HCT116 (cell line): ENCODE data around the gene ARHGAP29. TPM values are rescaled to one million over a fixed set of nuclear protein-coding genes. Genes with fewer than 3 reads are reported as not detected.

Source experiments
- ATAC-seq: fragments of 200-7000 bp; cut with Tn5 transposase; 2 replicates; pipeline ENCODE4 v1.9.1; 2020; ENCODE audit warnings: mild to moderate bottlenecking, moderate library complexity
- BruUV-seq: library from RNA; stranded (reverse); fragments of 400-500 nt; replicated peaks from 2 replicates; lab custom pipeline; 2021; lab: Mats Ljungman, UMichigan
- CTCF ChIA-PET: fragments of 300-600 bp; sonication (Branson Sonifier 250); formaldehyde crosslinking; loops from one replicate; lab custom pipeline; 2021; ENCODE audit warnings: antibody characterized with exemption; lab: Charles Lee
- POLR2A ChIA-PET: fragments of 300-600, 350-600 bp; sonication (Branson Sonifier 250); formaldehyde crosslinking; loops from one replicate; lab custom pipeline; 2021; ENCODE audit warnings: antibody characterized with exemption; lab: Charles Lee
- RAD21 ChIA-PET, 2 experiments: fragments of 300-600 bp; sonication (Branson Sonifier 250); formaldehyde crosslinking; loops; one replicate each; lab custom pipeline; 2023; ENCODE audit warnings: low total read pairs in 2 of 2; ENCODE audit not compliant: uncharacterized antibody in 2 of 2, unreplicated experiment in 2 of 2, low non-redundant PET in 1 of 2; lab: Charles Lee
- DNase-seq: peaks from one replicate; pipeline ENCODE4 v3.0.0-alpha.2; 2010; ENCODE audit warnings: low read depth, low spot score
- H2AFZ ChIP-seq: fragments of 200-600 bp; shearing (Covaris generic), sonication (generic); 2 replicates; pipeline ENCODE4 v1.6.1; 2017; ENCODE audit warnings: low read depth, mixed run types, mixed read lengths, antibody characterized with exemption, low read length; ENCODE audit not compliant: poor library complexity, severe bottlenecking
- H3K27ac ChIP-seq: 2 replicates; pipeline ENCODE4 v1.5.1; 2012; ENCODE audit warnings: low read depth, low read length
- H3K27me3 ChIP-seq: fragments of 200-600 bp; sonication (generic); 2 replicates; pipeline ENCODE4 v1.6.1; 2016; ENCODE audit warnings: mixed run types, low read length, mixed read lengths; ENCODE audit not compliant: insufficient read depth
- H3K36me3 ChIP-seq, 2 experiments: fragments of 200-500 bp in 1 of 2; fragments of 200-600 bp in 1 of 2; sonication (Bioruptor generic) in 1 of 2; sonication (generic) in 1 of 2; 2 replicates each; pipeline versions ENCODE4 v1.5.1 to v1.6.1; 2014 to 2016; ENCODE audit warnings: low read length in 2 of 2, inconsistent platforms in 1 of 2, mixed read lengths in 1 of 2, mixed run types in 1 of 2; ENCODE audit not compliant: insufficient read depth in 2 of 2, control insufficient read depth in 1 of 2
- H3K4me1 ChIP-seq, 2 experiments: fragments of 200-600 bp in 1 of 2; sonication (generic) in 1 of 2; 2 replicates each; pipeline versions ENCODE4 v1.5.1 to v1.6.1; 2012 to 2017; ENCODE audit warnings: low read length in 2 of 2, inconsistent platforms in 1 of 2, mild to moderate bottlenecking in 1 of 2, mixed read lengths in 1 of 2, mixed run types in 1 of 2, moderate library complexity in 1 of 2; ENCODE audit not compliant: insufficient read depth in 2 of 2, control insufficient read depth in 1 of 2
- H3K4me2 ChIP-seq: fragments of 200-600 bp; sonication (generic); 2 replicates; pipeline ENCODE4 v1.6.1; 2017; ENCODE audit warnings: mixed run types, low read length, mixed read lengths
- H3K4me3 ChIP-seq, 2 experiments: fragments of 200-600 bp in 1 of 2; sonication (generic) in 1 of 2; replicated peaks in 1 of 2; 2 replicates each; pipeline ENCODE4 v1.5.1; 2011 to 2016; ENCODE audit warnings: low read length in 2 of 2, control low read depth in 1 of 2, low read depth in 1 of 2, mild to moderate bottlenecking in 1 of 2, mixed read lengths in 1 of 2, mixed run types in 1 of 2
- H3K79me2 ChIP-seq: fragments of 200-600 bp; sonication (generic); 2 replicates; pipeline ENCODE4 v1.6.1; 2017; ENCODE audit warnings: mild to moderate bottlenecking, mixed run types, low read length, moderate library complexity, mixed read lengths; ENCODE audit not compliant: insufficient read depth
- H3K9ac ChIP-seq: fragments of 200-600 bp; sonication (generic); 2 replicates; pipeline ENCODE4 v1.6.1; 2016; ENCODE audit warnings: low read length, mixed read lengths
- H3K9me2 ChIP-seq: fragments of 200-600 bp; sonication (generic), shearing (Covaris generic); 2 replicates; pipeline ENCODE4 v1.6.1; 2017; ENCODE audit warnings: mixed run types, mild to moderate bottlenecking, moderate library complexity; ENCODE audit not compliant: insufficient read depth
- H3K9me3 ChIP-seq, 2 experiments: fragments of 200-500 bp in 1 of 2; fragments of 200-600 bp in 1 of 2; sonication (Bioruptor generic) in 1 of 2; sonication (generic) in 1 of 2; 2 replicates each; pipeline ENCODE4 v1.6.1; 2014 to 2017; ENCODE audit warnings: low read length in 2 of 2, mixed read lengths in 2 of 2, inconsistent platforms in 1 of 2, low read depth in 1 of 2, mild to moderate bottlenecking in 1 of 2, mixed run types in 1 of 2, moderate library complexity in 1 of 2; ENCODE audit not compliant: control insufficient read depth in 1 of 2, insufficient read depth in 1 of 2
- H4K20me1 ChIP-seq: fragments of 200-600 bp; sonication (generic), shearing (Covaris generic); 2 replicates; pipeline ENCODE4 v1.6.1; 2017; ENCODE audit warnings: mixed run types, mild to moderate bottlenecking, moderate library complexity; ENCODE audit not compliant: insufficient read depth
- CEBPB ChIP-seq: IDR thresholded peaks from 2 replicates; pipeline ENCODE4 v1.6.1; 2012; ENCODE audit warnings: low read depth
- EGR1 ChIP-seq: IDR thresholded peaks from 2 replicates; pipeline ENCODE4 v1.6.1; 2012; ENCODE audit warnings: low read depth
- ELF1 ChIP-seq: IDR thresholded peaks from 2 replicates; pipeline ENCODE4 v1.6.1; 2012; ENCODE audit warnings: low read depth, borderline replicate concordance
- EZH2phosphoT487 ChIP-seq: fragments of 200-600 bp; IDR thresholded peaks from 2 replicates; pipeline ENCODE4 v1.6.1; 2018; ENCODE audit warnings: antibody characterized with exemption, borderline replicate concordance
- FOSL1 ChIP-seq: IDR thresholded peaks from 2 replicates; pipeline ENCODE4 v1.6.1; 2012; ENCODE audit warnings: low read depth
- POLR2A ChIP-seq: IDR thresholded peaks from 2 replicates; pipeline ENCODE4 v1.7.0; 2011; ENCODE audit warnings: borderline replicate concordance; ENCODE audit not compliant: insufficient read depth, insufficient read length; ENCODE audit errors: extremely low read depth
- SRF ChIP-seq: IDR thresholded peaks from 2 replicates; pipeline ENCODE4 v1.6.1; 2012; ENCODE audit warnings: low read depth
- TCF7L2 ChIP-seq: IDR thresholded peaks from 2 replicates; pipeline ENCODE4 v1.7.0; 2011; ENCODE audit warnings: borderline replicate concordance, inconsistent platforms; ENCODE audit not compliant: insufficient read depth, insufficient read length; ENCODE audit errors: extremely low read depth
- ZFX ChIP-seq: fragments of 450-650 bp; IDR thresholded peaks from 2 replicates; pipeline ENCODE4 v1.6.1; 2017
- intact Hi-C: fragments of 100-400 bp; cut with micrococcal nuclease; formaldehyde crosslinking; loops from 2 replicates; pipeline ENCODE4 v1.10.0; 2022
- total RNA-seq: library from RNA; stranded (reverse); gene quantifications from one replicate; pipeline ENCODE4 v1.2.1, GENCODE V29; 2021; ENCODE audit not compliant: unreplicated experiment
- TF ChIP-seq, protein P1 (sequence below), 3 experiments: fragments of 200-600 bp in 1 of 3; sonication (generic) in 1 of 3; IDR thresholded peaks in 2 of 3; conservative IDR thresholded peaks in 1 of 3; 2 replicates each; pipeline ENCODE4 v1.5.1; 2012 to 2017; ENCODE audit warnings: low read depth in 2 of 3, low read length in 2 of 3, antibody characterized with exemption in 1 of 3, borderline replicate concordance in 1 of 3, control low read depth in 1 of 3, mild to moderate bottlenecking in 1 of 3, mixed read lengths in 1 of 3, mixed run types in 1 of 3, moderate library complexity in 1 of 3; ENCODE audit not compliant: insufficient read depth in 1 of 3
- TF ChIP-seq, protein P2 (sequence below): IDR thresholded peaks from 2 replicates; pipeline ENCODE4 v1.6.1; 2012
- TF ChIP-seq, protein P3 (sequence below): IDR thresholded peaks from 2 replicates; pipeline ENCODE4 v1.6.1; 2011; ENCODE audit warnings: mild to moderate bottlenecking, low read length, moderate library complexity; ENCODE audit not compliant: insufficient replicate concordance; ENCODE audit errors: extremely low read depth

Gene ARHGAP29
- total RNA-seq, 1 experiment from 2014 or later = 128 TPM

DNA sequence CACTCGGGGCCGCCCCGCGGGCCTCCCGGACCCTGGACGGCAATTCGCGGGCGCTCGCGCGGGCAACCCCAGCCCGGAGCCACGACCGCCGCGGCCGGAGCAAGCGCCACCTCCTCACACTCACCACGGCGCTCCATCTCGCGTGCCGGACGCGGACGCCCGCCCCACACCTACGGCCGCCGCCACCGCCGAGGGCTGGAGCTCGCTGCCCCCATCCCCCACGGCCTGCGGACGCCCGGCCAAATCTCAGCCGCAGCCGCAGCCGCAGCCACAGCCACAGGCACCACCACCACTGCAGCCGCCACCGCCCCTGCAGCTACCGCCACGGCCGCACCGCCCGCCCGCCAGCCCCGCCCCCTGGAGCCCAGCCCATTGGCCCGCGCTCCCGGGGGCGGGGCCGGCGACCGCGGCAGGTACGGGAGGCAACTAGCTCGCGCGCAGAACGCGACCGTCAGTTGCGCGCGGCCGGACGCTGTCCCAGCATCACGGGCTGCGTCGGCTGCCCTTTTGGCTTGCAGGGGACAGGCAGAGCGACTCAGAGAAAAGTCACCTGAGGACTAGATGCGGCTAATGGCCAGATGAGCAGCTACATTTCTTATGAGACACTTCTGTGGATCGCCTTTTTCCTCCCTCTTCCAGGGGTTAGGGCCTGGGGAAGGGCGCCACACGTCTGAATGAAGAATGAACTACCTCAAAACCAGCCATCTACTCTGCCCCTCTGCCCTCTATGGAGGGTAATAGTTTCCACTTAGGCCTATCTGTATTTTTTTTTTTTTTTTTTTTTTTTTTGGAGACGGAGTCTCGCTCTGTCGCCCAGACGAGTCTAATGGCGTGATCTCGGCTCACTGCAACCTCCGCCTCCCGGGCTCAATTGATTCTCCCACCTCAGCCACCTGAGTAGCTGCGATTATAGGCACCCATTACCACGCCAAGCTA, at the start of gene ARHGAP29 (continued):
- no peak for TF ChIP-seq EZH2phosphoT487
- TF ChIP-seq CEBPB = no peak
- TF ChIP-seq ZFX = peak; percentile 42; the same call in 1 of the 2 replicates
- TF ChIP-seq, protein P1, sequence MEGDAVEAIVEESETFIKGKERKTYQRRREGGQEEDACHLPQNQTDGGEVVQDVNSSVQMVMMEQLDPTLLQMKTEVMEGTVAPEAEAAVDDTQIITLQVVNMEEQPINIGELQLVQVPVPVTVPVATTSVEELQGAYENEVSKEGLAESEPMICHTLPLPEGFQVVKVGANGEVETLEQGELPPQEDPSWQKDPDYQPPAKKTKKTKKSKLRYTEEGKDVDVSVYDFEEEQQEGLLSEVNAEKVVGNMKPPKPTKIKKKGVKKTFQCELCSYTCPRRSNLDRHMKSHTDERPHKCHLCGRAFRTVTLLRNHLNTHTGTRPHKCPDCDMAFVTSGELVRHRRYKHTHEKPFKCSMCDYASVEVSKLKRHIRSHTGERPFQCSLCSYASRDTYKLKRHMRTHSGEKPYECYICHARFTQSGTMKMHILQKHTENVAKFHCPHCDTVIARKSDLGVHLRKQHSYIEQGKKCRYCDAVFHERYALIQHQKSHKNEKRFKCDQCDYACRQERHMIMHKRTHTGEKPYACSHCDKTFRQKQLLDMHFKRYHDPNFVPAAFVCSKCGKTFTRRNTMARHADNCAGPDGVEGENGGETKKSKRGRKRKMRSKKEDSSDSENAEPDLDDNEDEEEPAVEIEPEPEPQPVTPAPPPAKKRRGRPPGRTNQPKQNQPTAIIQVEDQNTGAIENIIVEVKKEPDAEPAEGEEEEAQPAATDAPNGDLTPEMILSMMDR (IDR thresholded peaks at IDR 0.05 in 2 of 3, conservative IDR thresholded peaks at IDR 0.05 in 1 of 3; ENCODE audit: borderline replicate concordance in 1 of 3, insufficient read depth in 1 of 3, low read depth in 2 of 3, low read length in 2 of 3) = no peak
- 0 out of 2 replicates have a peak, but pooled peaks have one; percentile 12 for TF ChIP-seq FOSL1
- no peak for TF ChIP-seq EGR1

DNA sequence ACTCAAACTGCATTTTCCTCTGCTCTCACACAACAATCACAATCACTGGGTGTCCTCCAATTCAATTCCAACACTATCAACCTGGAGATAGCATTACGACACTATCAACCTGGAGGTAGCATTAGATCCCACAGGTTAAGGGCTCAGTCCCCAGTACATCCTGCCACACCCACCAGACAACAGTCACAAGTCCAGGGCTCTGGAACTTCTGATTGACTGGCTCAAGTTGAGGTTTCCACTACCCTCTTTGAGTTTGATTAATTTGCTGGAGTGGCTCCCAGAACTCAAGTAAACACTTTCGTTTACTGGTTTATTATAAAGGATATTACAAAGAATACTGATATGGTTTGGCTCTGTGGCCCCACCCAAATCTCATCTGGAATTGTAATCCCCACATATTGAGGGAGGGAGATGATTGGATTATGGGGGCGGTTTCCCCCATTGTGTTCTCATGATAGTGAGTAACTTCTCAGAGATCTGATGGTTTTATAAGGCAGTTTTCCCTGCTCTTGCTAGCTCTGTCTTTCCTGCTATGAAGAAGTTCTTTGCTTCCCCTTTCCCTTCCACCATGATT, 49.6 kb upstream of the ARHGAP29 start:
- no TSS peak for BruUV-seq
- DNase-seq (no peak), ATAC-seq (peak; percentile 35; the same call in 1 of the 2 replicates)
- ChIA-PET RAD21 (no interaction called here), POLR2A (interaction anchor here (4.5 kb wide), 1 partner anchor 12 kb away, joined by 42 read pairs; no protein-coding TSS in a partner anchor), CTCF (no interaction called here)
- H3K4me1 ChIP-seq = peaks cover 34 to 53% of the 10 kb centered on the region in 2 experiments
- no peak overlapping the region for H2AFZ ChIP-seq
- H3K9me2 ChIP-seq = no peaks in the 10 kb centered on the region
- H3K79me2 ChIP-seq = no peaks in the 10 kb centered on the region
- H3K27ac ChIP-seq = peak overlapping the region; percentile 69
- H3K27me3 ChIP-seq = no peaks in the 10 kb centered on the region
- H3K4me3 ChIP-seq = no peak overlapping the region
- H3K9me3 ChIP-seq = no peaks in the 10 kb centered on the region
- intact Hi-C loops = no loop called here
- peak overlapping the region; percentile 48 for H3K4me2 ChIP-seq
- H4K20me1 ChIP-seq = no peaks in the 10 kb centered on the region
- H3K36me3 ChIP-seq = no peaks in the 10 kb centered on the region
- TF ChIP-seq TCF7L2 (peak; percentile 48), SRF (no peak), ELF1 (no peak), POLR2A (no peak)
- TF ChIP-seq, protein P2, sequence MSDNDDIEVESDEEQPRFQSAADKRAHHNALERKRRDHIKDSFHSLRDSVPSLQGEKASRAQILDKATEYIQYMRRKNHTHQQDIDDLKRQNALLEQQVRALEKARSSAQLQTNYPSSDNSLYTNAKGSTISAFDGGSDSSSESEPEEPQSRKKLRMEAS = no peak
- TF ChIP-seq, protein P3, sequence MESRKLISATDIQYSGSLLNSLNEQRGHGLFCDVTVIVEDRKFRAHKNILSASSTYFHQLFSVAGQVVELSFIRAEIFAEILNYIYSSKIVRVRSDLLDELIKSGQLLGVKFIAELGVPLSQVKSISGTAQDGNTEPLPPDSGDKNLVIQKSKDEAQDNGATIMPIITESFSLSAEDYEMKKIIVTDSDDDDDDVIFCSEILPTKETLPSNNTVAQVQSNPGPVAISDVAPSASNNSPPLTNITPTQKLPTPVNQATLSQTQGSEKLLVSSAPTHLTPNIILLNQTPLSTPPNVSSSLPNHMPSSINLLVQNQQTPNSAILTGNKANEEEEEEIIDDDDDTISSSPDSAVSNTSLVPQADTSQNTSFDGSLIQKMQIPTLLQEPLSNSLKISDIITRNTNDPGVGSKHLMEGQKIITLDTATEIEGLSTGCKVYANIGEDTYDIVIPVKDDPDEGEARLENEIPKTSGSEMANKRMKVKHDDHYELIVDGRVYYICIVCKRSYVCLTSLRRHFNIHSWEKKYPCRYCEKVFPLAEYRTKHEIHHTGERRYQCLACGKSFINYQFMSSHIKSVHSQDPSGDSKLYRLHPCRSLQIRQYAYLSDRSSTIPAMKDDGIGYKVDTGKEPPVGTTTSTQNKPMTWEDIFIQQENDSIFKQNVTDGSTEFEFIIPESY = no peak
- H3K9ac ChIP-seq = no peak overlapping the region
